ENCODE results near the gene LRRC30.
"Not testable (repeated sequence)": the region's sequence is repeated elsewhere in the genome, so short reads cannot be mapped to it uniquely, and the experiment has no call there.

Gene LRRC30

DNA sequence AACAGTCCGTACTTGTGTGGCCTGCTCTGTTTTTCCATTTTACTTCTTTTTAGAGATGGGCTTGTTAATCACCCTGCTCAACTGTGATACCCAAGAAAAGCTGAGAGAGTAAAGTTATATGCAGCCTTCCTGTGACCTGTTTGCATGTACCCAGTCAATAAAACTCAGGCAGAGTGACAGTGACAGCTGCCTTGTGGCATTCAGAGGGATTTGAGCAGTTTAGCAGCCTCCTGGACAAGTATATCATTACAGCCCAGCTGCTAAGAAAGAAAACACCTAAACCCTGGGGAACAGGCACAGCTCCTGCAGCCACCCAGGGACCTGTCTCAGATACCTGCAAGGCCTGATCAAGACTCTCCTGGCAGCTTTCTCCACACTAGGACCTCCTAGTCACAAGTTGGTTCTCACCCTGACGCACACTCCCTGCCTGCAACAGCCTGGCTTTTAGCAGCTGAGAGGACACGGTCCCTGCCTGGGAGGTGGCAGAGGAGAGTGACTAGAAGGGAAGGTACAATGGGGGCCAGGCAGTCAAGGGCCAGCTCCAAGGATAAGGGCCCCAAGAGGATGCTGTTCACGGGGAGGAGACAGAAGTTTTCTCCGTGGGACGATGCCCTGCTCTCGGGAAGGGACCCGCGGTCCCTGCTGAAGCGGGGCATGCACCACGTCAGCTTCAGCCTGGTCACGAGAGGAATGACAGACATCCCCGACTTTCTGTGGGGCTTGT, at the start of gene LRRC30:
LRRC30 (plus strand) TSS at position 464 of the 724 bp plus-strand sequence; CDS start at position 514, 50 bp downstream.
- DNase-seq = no peak

DNA sequence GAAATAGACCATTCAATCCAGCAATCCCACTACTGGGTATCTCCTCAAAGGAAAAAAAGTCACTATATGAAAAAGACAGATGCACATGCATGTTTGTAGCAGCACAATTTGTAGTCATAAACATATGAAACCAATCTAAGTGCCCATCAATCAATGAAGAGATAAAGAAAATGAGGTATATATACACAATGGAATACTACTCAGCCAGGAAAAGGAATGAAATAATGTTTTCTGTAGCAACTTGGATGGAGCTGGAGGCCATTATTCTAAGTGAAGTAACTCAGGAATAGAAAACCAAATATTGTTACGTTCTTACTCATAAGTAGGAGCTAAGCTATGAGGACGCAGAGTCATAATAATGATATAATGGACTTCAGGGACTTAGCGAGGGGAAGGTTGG, 45.2 kb upstream of the LRRC30 start:
- DNase-seq = no peak

DNA sequence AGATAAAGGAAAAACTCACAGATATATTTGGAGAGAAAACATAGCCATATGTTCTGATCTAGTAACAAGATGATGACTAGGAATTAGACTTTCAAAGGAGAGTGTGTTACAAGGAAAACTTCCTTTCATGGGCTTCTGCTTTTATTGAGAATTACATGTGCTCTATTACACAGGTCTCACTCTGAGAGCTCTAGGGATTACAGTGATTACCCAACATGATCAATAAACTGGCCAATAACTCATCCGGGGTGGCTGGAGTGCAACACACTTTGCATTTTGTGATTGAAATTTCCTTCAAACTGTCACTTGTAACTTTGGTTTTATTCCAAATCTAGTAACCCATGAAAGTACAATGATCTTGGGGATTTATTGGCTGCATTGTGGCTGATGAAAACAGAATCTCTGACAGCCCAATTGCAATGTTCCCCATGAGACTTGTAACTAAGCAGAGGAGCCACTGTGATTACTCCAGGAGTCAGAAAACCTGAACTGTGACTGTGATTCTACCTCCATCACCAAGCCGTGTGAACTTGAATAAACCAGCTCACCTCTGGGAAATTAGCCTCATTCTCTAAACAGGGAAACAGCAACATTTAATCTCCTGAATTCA, 40.2 kb upstream of the LRRC30 start:
- no peak for DNase-seq

DNA sequence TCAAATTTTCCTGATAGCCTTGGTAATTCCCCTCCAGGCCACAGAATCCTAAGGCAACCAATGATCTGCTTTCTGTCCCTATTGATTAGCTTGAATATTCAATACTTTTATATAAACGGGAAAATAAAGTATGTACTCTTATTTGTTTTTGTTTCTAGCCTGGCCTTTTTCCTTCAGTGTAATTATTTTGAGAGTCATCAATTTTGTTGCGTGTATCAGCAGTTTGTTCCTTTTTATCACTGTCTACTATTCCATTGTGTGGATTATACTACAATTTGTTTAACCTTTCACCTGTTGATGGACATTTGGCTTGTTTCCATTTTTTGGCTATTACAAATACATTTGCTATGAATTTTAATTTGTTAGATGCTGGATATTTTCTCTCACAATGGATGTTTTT, 39.2 kb upstream of the LRRC30 start:
- no peak for DNase-seq

DNA sequence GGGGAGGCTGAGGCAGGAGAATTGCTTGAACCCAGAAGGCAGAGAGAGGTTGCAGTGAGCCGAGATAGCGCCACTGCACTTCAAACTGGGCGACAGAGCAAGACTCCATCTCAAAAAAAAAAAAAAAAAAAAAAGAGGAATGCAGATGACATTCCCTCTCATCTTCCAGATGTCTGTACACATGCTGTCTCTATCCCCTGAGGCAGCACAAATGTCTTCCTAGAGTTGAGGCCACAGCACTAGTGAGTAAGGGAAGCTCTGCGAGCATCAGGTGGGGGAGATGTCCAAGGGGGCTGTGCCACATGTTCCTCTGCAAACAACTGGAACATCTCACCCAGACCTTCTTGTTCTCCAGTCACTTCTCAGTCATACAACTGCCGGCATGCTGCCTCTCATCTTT, 35.6 kb upstream of the LRRC30 start:
- no peak for DNase-seq

DNA sequence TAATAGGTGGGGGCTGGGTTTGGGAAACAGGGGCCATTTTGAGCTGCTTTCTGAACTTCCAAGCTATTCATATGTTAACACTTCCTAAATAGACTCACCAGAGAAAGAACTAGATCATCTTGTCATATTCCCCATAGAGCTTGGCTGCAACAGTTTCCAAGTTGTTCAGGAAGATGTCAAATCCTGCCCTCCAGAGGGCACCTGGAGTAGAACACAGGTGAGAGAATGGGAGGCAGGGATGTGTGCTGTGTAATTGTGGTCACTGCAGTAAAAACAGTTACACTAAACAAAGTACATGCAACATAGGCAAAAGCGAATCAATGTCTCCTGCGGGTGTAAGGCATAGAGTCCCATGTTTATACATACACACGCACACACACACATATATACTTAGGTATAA, 34.5 kb upstream of the LRRC30 start:
- no peak for DNase-seq

DNA sequence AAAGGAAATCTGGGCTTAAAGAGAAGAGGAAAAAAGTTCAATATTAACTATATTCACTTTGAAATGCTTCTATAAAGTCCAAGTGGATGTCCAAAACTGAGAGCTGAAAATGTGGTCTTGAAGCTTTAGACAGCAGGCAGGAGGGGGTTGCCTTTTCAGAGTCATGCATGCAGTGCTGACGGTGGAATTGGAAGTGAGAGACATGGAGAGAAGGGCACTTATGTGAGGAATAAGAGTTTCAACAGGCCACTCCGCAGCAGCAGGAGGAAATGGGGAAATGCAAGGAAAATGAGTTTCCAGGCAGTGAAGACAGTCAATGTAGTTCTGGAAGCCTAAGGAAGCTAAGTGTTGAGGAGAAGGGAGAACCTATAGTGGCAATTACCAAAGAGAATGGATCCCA, 33.0 kb upstream of the LRRC30 start:
- no peak for DNase-seq

DNA sequence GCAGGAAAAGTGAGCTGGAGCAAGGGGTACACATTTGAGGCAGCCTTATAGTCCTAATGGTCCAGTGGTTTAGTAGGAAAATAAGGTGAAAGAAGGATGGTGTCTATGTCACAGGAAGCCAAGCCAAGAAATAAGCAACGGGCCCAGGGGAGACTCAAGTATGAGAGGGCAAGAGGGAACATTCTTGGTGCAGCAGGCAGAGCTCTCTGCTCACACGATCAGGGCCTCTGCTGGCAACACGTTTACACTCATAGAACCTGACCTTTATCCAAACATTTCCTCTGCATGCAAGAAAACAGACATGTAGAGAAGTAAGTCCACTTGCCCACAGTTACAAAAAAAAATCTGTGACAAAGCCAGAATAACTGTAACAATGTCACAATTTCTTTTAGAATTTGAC, 32.6 kb upstream of the LRRC30 start:
- no peak for DNase-seq

DNA sequence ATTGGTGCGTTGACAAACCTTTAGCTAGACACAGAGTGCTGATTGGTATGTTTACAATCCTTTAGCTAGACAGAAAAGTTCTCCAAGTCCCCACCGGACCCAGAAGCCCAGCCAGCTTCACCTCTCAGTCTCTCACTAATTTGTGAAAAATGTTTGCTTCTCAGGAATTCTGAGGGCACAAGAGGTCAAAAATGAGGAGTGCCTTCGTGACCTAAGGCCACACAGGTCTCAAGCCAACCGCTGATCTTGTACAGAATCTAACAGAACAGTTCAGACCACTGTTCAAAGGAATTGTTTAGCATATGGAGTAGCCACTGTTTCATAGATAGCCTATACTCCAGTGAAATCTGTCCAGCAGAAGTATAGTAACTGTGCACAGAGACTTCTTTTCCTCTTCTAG, 29.8 kb upstream of the LRRC30 start:
- DNase-seq = no peak

DNA sequence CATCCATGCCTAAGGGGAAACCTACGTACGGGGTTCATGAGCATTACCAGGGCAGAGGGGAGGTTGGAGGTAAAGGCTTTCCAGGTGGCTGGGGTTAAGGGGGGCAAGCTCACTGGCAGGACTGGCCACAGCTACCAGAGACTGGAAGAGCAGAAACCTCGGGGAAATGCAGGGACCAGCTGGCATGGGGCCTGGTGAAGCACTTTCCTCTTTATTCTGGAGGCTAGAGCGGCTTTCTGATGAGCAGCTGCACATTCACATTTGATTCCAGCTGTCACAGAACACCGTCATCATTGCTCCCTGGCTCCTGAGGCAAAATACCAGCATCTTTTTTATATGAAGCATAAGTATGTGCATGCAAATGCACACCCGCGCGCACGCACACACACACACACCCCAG, 28.7 kb upstream of the LRRC30 start:
- DNase-seq = no peak

DNA sequence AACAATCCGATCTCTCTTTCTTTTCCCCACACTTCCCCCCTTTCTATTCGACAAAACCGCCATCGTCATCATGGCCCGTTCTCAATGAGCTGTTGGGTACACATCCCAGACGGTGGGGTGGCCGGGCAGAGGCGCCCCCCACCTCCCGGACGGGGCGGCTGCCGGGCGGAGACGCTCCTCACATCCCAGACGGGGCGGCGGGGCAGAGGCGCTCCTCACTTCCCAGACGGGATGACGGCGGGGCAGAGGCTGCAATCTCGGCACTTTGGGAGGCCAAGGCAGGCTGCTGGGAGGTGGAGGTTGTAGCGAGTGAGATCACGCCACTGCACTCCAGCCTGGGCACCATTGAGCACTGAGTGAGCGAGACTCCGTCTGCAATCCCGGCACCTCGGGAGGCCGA, 27.3 kb upstream of the LRRC30 start:
- not testable (repeated sequence) for DNase-seq

DNA sequence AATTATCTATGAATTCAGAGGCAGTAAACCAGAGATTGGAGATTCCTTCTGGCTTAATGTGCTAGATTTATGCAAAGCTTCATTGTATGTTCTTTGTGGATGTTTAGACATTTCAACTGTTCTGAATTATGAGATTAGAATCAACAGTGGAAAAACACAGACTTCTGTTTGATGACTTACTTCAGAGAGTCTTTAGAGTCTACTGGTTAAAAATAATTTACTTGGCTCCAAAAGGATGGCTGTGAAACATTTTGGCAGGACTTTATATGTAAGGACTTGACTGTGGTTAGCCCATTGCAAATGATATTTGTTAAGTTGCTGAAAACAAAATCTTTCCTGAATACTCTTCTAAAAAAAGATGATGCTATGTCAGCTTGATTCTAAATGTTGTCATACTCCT, 25.5 kb upstream of the LRRC30 start:
- DNase-seq = no peak

DNA sequence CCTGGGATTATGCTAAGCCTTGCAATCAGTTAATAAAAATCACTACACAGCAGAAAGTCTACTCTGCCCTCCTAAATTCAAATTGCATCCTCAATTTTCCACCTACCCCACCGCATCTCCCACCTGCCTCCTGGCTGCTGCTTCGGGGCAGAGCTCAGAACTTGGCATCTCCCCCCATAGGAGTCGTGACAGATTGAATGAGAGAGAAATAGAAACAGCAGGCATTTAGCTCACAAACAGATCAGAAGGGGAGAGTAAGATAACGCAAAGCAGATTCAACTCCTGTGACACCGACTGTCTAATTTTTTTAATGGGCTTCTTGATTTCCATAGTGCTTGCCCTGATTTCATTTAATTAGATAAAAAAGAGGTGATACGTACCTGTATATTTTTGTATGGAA, 24.7 kb upstream of the LRRC30 start:
- no peak for DNase-seq

DNA sequence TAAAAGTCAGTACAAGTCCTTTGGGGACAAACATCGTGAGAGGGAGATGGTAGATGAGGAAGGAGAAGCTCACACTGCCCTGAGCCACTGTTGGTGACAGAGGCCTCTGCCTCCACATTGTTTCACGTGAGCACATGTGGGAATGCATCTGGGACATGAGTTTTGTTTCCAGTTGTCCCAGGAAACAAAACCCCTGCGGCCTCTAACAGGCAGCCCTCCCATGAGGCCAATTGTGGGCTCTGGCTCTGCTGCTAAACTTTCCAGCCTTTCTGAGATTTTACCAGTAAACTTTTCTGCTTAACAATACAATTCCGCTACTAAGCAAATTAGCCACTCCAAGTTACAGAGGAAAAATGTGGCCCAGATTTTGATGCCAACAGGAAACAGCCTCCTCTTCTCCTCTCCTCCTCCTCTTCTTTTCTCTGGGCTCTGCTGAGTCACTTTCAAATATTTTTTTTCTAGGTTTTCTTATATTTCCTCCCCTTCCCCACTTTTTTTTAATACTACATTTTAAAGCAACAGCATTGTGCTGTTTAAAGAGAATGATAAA, 23.4 kb upstream of the LRRC30 start:
- no peak for DNase-seq

DNA sequence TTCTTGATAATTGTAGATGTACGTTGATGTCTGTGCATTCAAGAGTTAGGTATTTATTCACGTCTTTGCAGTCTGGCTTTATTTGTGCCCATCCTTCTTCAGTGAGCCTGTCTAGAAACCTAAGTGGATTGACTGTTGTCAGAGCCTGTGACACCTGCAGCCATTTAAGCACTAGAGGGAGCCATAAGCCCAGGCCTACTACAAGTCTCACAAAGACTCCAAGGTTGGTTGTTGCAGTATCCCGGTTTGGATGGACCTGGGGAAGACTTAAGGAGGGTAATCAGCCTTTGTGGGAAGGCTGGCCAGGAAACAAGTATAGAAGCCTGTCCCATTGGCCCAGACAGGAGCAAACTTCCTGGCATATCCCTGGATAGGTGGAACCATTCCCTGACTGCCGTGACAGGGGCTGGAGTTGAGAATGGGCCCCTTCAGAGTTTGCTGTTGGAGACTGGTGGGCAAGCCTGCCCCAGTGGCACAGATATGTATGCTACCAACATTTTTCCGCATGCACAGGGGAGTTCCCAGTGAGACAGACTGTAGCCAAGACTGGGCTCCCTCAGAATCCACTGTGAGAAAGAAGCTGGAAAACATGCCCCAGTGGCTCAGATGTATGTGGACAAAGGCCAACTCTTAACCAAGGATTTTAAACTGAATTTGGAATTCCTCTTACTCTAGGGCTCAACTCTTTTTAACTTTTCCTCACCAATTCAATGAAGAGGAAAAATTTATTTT, 9.3 kb upstream of the LRRC30 start:
- DNase-seq = peak; percentile 51

DNA sequence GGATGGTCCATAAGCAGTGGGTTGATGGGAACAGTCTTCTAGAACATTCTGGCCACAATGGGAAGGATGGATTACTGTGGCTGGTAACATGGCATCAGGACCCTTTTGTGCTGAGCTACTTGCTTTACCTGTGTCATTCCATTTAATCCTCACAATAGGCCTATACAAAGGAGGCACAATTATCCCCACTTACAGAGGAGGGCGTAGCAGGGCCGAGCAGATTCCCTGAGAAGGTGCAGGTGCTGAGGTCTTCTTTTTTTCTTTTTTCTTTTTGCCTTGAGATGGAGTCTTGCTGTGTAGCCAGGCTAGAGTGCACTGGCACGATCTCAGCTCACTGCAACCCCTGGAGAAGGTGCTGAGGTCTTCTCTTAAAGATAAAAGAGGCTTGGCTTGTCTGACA, 6.7 kb upstream of the LRRC30 start:
- no peak for DNase-seq

DNA sequence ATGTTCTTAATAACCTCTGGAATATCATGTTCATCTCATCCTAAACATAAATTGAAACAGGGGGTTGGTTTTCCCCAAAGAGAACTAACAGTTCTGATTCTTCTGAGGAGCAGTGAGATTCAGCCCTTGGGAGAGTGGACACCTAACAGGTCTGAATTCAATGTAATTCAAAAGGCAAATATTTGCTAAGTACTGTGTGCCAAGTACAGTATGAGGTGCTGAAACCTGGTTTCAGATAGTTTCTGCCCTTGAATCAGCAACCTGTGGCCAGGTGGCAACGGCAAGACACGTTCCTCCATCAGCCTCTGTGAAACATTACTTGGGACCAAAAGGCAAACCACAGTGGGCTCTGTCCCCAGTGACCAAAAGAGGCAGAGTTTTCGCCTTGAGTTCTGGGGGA, 1.3 kb downstream of the LRRC30 start:
- no peak for DNase-seq

DNA sequence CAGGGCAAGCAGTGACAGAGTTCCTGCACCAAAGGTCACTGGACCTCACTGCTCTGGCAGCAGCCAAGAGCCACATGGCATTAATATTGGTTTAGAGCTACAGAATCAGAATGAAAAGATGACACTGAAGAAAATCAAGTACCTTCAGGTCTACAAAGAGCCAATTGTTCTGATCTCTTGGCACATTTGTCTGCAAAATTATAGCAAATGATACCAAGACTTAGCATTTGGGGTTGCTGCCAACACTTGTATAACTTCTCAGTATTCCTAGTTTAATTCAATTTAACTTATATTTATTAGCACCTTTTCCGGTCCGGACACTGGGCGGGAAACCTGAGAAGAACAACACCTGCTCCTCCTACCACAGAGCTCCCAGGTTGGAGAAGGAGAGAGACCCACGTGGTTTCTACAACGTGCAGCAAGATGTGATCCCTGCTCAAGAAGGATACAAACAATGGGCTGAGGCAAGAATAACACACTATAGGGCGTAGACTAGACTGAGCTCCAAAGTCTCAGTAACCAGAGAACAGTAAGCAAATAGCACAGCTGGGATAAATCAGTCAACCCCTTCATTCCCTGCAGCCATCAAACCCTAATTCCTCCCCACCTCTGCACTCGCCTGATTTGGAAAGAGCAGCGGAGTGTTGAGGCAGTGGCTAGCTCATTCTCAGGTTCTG, 2.4 kb downstream of the LRRC30 start:
- DNase-seq = no peak

DNA sequence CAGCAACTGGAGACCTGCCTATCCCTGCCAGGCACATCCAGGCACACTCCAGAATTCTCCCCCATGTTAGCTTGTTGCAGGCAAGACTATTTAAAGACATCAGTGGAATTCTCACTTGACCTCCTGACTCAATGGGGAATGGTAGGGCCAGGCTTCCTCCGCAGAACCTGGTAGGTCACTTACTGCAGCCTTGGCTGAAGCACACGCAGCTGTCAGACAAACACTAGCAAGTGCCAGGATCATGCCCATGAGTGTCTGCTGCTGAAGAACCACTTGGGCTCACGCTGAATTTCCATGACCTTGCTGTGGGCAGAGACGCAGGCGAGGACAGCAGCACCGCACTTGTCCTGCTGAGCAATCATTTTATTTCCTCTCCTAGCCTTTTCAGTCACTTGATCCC, 3.2 kb downstream of the LRRC30 start:
- no peak for DNase-seq

DNA sequence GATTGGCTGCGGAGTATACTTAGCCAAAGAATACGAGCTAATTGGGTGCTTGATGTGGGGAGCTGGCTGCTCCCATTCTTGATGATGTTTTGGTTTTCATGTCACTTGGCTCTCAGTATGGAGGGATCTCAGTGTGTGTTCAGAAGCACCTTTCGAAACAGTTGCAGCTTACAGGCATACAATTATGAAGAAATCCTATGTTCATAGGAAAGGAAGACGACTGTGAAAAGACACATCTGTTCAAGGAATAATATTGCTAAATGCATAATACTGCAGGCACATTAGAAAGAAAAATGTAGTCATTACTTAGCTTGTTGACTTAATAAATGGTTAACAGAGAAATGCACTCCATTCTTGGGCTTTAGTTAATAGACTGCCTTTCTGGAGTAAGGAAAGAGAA, 4.1 kb downstream of the LRRC30 start:
- no peak for DNase-seq

DNA sequence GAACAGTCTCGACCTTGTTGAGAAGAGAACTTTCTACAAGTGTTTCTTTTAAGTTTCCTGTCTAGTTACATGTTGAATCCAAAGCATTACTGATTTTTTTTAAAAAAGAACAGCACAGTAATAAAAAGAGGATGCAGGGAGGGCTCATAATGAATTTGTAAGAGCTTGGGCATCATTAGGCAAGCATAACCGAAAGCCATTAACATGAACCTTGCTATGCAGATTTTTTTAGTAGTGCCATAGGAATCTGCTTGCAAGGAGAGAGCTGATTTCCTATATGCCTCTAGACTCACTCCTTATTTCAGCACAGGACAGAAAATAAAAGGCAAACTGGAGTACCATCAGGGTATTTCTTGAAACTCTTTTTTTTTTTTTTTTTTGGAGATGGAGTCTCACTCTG, 5.2 kb downstream of the LRRC30 start:
- no peak for DNase-seq

DNA sequence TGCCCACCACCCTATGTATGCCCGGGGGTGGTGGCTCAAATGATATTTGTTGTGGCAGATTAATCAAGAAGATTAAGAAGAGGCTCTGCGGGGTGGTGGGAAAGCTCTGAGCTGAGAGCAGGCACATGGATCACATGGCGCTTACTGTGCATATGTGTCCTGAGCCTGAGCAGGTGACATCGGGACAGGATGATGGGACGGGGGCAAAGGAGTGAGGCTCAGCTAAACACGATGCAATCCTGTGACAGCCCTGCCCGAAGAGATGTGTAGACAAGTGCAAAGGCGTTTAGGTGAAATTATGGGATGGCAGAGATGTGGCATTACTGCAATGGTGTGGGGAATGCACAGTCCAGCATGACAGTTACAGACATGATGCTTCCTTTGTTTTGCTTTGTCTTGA, 6.0 kb downstream of the LRRC30 start:
- no peak for DNase-seq

DNA sequence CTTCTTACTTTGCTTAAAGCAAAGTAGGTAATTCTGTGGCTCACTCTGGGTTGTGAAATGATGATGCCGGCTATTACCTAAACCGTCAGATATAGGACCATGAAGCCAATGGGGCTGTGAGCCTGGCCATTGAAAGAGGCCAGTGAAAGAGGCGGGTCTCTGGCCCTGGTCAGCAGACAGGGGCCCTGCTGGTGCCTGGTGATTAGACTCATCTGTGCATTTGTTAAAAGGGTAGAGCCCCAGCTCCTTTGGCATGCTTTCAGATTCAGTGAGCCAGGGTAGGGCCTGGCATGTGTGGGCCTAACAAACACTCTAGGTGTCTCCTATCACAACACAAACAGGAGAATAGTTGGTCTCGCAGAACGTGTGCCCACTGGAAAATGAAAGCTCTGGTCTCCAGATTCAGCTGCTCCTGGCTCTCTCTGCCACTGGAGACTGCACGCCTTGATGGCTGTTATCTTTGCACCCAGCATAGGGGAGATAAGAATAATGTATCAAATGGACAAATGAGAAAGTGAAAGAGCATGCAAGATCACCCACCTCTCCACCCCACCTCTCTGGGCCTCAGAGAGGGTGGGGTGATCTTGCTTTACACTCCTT, 6.9 kb downstream of the LRRC30 start:
- DNase-seq = no peak
